IMR-90 (cell line): ENCODE data around the gene KRTAP5-3.

Experiments used
- BHLHE40 ChIP-seq: fragments of 150-350 bp; IDR thresholded peaks from 2 replicates; pipeline ENCODE4 v1.6.1; 2016; ENCODE audit warnings: mild to moderate bottlenecking, low read depth, low read length
- CEBPB ChIP-seq: IDR thresholded peaks from 2 replicates; pipeline ENCODE4 v1.6.1; 2012; ENCODE audit warnings: low read depth, low read length, improper control_type of control experiment
- CHD1 ChIP-seq: IDR thresholded peaks from 2 replicates; pipeline ENCODE4 v1.6.1; 2012; ENCODE audit warnings: low read depth, low read length, improper control_type of control experiment
- FOS ChIP-seq: fragments of 150-350 bp; IDR thresholded peaks from 2 replicates; pipeline ENCODE4 v1.6.1; 2016; ENCODE audit warnings: low read depth, low read length
- MAFK ChIP-seq: IDR thresholded peaks from 2 replicates; pipeline ENCODE4 v1.6.1; 2012; ENCODE audit warnings: low read depth, low read length, improper control_type of control experiment
- MAZ ChIP-seq: IDR thresholded peaks from 2 replicates; pipeline ENCODE4 v1.6.1; 2012; ENCODE audit warnings: low read depth, mild to moderate bottlenecking, low read length, improper control_type of control experiment, moderate library complexity, borderline replicate concordance
- MXI1 ChIP-seq: IDR thresholded peaks from 2 replicates; pipeline ENCODE4 v1.6.1; 2012; ENCODE audit warnings: low read depth, mild to moderate bottlenecking, low read length, moderate library complexity, borderline replicate concordance
- POLR2A ChIP-seq: IDR thresholded peaks from 2 replicates; pipeline ENCODE4 v1.6.1; 2012; ENCODE audit warnings: mild to moderate bottlenecking, low read depth, low read length
- RAD21 ChIP-seq: IDR thresholded peaks from 2 replicates; pipeline ENCODE4 v1.6.1; 2012; ENCODE audit warnings: low read length, improper control_type of control experiment
- RCOR1 ChIP-seq: IDR thresholded peaks from 2 replicates; pipeline ENCODE4 v1.6.1; 2012; ENCODE audit warnings: mild to moderate bottlenecking, low read length, improper control_type of control experiment; ENCODE audit not compliant: insufficient replicate concordance
- RFX5 ChIP-seq: IDR thresholded peaks from 2 replicates; pipeline ENCODE4 v1.8.0; 2012; ENCODE audit warnings: low read depth, mild to moderate bottlenecking, low read length, moderate library complexity
- SMC3 ChIP-seq: fragments of 150-350 bp; IDR thresholded peaks from 2 replicates; pipeline ENCODE4 v1.6.1; 2016; ENCODE audit warnings: low read depth, mild to moderate bottlenecking, antibody characterized with exemption, low read length, moderate library complexity
- TF ChIP-seq, protein P1 (sequence below): fragments of 150-350 bp; IDR thresholded peaks from 2 replicates; pipeline ENCODE4 v1.6.1; 2016; ENCODE audit warnings: low read depth, mild to moderate bottlenecking, low read length, moderate library complexity, borderline replicate concordance
- TF ChIP-seq, protein P2 (sequence below): conservative IDR thresholded peaks from 2 replicates; pipeline ENCODE4 v1.5.1; 2012; ENCODE audit warnings: mild to moderate bottlenecking, low read depth, low read length, improper control_type of control experiment

DNA sequence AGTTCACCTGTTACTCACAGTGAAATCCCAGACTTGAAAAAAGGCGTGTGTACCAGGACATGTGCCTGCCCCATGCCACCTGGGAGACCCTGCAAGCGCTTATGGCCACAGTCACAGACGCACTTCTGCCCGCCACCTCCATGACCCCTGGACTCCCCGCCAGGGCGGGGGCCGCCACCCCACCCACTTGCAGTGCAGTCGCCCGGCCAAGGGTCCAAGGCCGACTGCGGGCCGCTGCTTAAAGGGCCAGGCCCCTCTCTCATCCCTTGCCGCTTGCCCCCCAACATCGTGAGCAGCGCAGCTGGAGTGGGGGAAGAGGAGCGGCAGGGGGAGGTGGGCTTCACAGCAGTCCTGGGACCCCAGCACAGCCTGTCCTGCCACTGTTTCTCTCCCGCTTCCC, 47.0 kb downstream of the KRTAP5-3 start:
- TF ChIP-seq RFX5 (no peak), POLR2A (no peak), FOS (no peak), CEBPB (no peak), MXI1 (no peak), CHD1 (no peak), RCOR1 (no peak), BHLHE40 (no peak), RAD21 (no peak), MAZ (no peak), MAFK (no peak), SMC3 (no peak)
- TF ChIP-seq, protein P1, sequence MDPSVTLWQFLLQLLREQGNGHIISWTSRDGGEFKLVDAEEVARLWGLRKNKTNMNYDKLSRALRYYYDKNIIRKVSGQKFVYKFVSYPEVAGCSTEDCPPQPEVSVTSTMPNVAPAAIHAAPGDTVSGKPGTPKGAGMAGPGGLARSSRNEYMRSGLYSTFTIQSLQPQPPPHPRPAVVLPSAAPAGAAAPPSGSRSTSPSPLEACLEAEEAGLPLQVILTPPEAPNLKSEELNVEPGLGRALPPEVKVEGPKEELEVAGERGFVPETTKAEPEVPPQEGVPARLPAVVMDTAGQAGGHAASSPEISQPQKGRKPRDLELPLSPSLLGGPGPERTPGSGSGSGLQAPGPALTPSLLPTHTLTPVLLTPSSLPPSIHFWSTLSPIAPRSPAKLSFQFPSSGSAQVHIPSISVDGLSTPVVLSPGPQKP: no peak
- TF ChIP-seq, protein P2, sequence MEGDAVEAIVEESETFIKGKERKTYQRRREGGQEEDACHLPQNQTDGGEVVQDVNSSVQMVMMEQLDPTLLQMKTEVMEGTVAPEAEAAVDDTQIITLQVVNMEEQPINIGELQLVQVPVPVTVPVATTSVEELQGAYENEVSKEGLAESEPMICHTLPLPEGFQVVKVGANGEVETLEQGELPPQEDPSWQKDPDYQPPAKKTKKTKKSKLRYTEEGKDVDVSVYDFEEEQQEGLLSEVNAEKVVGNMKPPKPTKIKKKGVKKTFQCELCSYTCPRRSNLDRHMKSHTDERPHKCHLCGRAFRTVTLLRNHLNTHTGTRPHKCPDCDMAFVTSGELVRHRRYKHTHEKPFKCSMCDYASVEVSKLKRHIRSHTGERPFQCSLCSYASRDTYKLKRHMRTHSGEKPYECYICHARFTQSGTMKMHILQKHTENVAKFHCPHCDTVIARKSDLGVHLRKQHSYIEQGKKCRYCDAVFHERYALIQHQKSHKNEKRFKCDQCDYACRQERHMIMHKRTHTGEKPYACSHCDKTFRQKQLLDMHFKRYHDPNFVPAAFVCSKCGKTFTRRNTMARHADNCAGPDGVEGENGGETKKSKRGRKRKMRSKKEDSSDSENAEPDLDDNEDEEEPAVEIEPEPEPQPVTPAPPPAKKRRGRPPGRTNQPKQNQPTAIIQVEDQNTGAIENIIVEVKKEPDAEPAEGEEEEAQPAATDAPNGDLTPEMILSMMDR: no peak
